ENCODE data around the gene OGFR.

DNA sequence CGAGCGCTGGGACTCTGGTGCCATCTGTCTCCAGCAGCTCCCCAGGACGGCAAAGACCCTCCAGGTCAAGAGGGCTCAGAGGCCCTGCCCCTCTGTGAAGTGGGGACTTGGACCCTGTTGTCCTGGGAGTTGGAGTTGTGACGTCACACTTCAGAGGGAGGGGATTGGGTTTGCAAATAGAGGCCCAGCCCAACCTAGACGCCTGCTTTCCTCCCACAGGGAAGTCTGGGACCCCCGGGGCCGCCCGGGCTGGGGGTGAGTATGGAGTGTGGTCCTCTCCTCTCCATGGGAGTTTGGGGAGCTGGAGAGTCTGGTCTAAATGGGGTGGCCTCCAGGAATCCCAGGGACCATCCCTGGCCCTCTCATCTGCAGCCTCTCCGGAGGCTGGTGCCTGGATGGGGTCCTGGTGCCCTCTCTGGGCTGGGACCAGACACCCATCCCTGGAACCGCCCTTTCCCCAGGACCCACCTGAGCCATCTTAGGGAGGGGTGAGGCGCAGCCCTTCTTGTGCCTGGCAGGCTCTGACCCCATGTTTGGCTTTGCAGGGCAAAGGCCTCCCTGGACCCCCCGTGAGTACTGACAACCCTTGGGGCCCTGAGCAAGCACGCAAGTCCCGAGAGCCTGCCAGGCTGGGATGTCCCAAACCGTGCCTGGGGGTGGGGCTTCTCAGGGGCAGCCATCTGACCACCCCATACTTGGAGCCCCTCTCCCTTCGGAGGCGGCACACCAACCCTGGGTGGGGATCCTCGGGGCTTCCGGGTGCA, 16.5 kb downstream of the OGFR start:
- TF ChIP-seq CTCF (conservative IDR thresholded peaks at IDR 0.05): no peak
- TF ChIP-seq EZH2 (IDR thresholded peaks at IDR 0.05; ENCODE audit: low read depth): no peak
